GM19324 (cell line): ENCODE measurements around the gene NMB.
"Not testable (repeated sequence)": the region's sequence is repeated elsewhere in the genome, so short reads cannot be mapped to it uniquely, and the experiment has no call there.

ENCODE experiments used
- ATAC-seq: cut with Tn5 transposase; IDR thresholded peaks from one replicate; pipeline ENCODE4 v1.9.1; 2021; ENCODE audit warnings: mild to moderate bottlenecking, moderate library complexity; ENCODE audit not compliant: unreplicated experiment, low FRiP score

NMB gene

GRCh38 chr15:84657748-84658079 lies 285 bp downstream of the NMB start:
- ATAC-seq, result no peak

GRCh38 chr15:84656972-84657371 lies 1.0 kb downstream of the NMB start:
- no peak for ATAC-seq

GRCh38 chr15:84654689-84655453 lies 3.1 kb downstream of the NMB start:
- no peak for ATAC-seq

GRCh38 chr15:84653910-84654688 lies 3.9 kb downstream of the NMB start, which contains the start of gene WDR73:
Gene WDR73 (minus strand): TSS chr15:84654283. CDS start chr15:84654274, 9 bp downstream.
- ATAC-seq, result peak; percentile 79

GRCh38 chr15:84653584-84653909 lies 4.5 kb downstream of the NMB start:
- no peak for ATAC-seq

- ATAC-seq, result no peak
Observed at GRCh38 chr15:84649706-84650105, 8.3 kb downstream of the NMB start.

- no peak for ATAC-seq
Observed at GRCh38 chr15:84648539-84648938, 9.5 kb downstream of the NMB start.

GRCh38 chr15:84647726-84648125 lies 10.3 kb downstream of the NMB start:
- no peak for ATAC-seq

GRCh38 chr15:84645997-84646396 lies 12.0 kb downstream of the NMB start:
- ATAC-seq, result no peak

GRCh38 chr15:84645496-84645895 lies 12.5 kb downstream of the NMB start:
- no peak for ATAC-seq

GRCh38 chr15:84643838-84644237 lies 14.2 kb downstream of the NMB start:
- ATAC-seq, result no peak

GRCh38 chr15:84642640-84643039 lies 15.4 kb downstream of the NMB start:
- ATAC-seq, result not testable (repeated sequence)

- not testable (repeated sequence) for ATAC-seq
Observed at GRCh38 chr15:84641871-84642270, 16.1 kb downstream of the NMB start.

- no peak for ATAC-seq
Observed at GRCh38 chr15:84638103-84638502, 19.9 kb downstream of the NMB start.

GRCh38 chr15:84634228-84634837 lies 23.7 kb downstream of the NMB start:
- no peak for ATAC-seq

GRCh38 chr15:84633311-84634227 lies 24.4 kb downstream of the NMB start:
- peak; percentile 50 for ATAC-seq

GRCh38 chr15:84631706-84632272 lies 26.2 kb downstream of the NMB start:
- ATAC-seq, result no peak

- no peak for ATAC-seq
Observed at GRCh38 chr15:84629033-84629432, 29.0 kb downstream of the NMB start.

GRCh38 chr15:84625123-84625522 lies 32.9 kb downstream of the NMB start:
- ATAC-seq, result no peak

GRCh38 chr15:84624359-84624758 lies 33.6 kb downstream of the NMB start:
- no peak for ATAC-seq
